T47D (cell line): ENCODE data around the gene ACTBL2.
"Not testable (repeated sequence)": the region's sequence is repeated elsewhere in the genome, so short reads cannot be mapped to it uniquely, and the experiment has no call there.

Experiments
- DNase-seq, 2 experiments: peaks; one replicate each; pipeline versions ENCODE4 v3.0.0 to v3.0.0-alpha.2; 2011 to 2012; ENCODE audit warnings: low read depth in 1 of 2, low spot score in 1 of 2
- JUND ChIP-seq: IDR thresholded peaks from 2 replicates; pipeline ENCODE4 v1.6.1; 2012; ENCODE audit warnings: low read depth
- in situ Hi-C: cut with HindIII; loops from 2 replicates; pipeline ENCODE4 v1.10.0; 2016; ENCODE audit warnings: low sequenced_read_pairs, low pct_unique_long_range_greater_than_20kb

ACTBL2 gene

GRCh38 chr5:57482671-57483106 lies at the start of gene ACTBL2:
Gene ACTBL2 (minus strand): TSS chr5:57482811. CDS start chr5:57482707, 104 bp downstream.
- peak in 1 of 2 experiments; percentile 35 for DNase-seq
- no peak for TF ChIP-seq JUND
- in situ Hi-C loops = no loop called here

GRCh38 chr5:57531333-57531732 lies 48.7 kb upstream of the ACTBL2 start:
- no peak for DNase-seq
- no peak for TF ChIP-seq JUND
- in situ Hi-C loops = no loop called here

DNA sequence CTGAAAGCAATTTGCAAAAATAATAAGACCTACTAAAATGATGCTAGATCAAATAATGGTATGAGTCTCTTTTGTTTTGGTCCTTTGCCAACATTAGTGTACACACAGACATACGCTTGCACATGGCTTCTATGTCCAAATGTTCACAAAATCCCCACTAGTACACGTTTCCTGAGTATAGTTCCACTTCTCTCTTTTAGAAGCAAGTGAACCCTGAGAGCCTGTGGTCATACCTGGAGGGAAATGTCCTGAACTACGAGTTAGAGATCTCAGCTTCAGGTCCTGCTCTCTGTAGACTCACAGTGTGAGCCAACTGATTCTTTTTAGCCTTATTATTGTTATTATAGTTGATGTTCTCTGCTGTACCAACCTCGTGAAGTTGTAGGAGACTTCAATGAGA lies 47.3 kb upstream of the ACTBL2 start:
- no peak for TF ChIP-seq JUND
- DNase-seq = no peak
- in situ Hi-C loops = no loop called here

DNA sequence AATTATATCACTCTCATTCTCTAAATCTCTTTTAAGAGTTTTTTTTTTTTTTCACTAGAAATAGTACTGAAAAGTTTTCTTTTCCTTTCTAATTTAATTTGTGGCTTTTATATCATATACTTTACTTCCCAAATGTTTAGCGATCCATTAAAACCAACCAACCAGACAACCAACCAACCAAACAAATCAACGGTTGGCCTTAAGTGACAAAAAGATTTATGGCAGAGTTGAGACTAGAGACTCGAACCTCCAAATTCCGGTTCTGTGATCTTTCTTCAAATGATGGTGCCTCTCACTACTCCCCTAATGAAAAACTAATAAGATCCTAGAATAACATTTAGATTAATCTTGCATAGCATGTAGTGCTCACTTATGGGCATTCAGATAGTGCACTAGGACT lies 45.3 kb upstream of the ACTBL2 start:
- DNase-seq = no peak
- no peak for TF ChIP-seq JUND
- in situ Hi-C loops = no loop called here

DNA sequence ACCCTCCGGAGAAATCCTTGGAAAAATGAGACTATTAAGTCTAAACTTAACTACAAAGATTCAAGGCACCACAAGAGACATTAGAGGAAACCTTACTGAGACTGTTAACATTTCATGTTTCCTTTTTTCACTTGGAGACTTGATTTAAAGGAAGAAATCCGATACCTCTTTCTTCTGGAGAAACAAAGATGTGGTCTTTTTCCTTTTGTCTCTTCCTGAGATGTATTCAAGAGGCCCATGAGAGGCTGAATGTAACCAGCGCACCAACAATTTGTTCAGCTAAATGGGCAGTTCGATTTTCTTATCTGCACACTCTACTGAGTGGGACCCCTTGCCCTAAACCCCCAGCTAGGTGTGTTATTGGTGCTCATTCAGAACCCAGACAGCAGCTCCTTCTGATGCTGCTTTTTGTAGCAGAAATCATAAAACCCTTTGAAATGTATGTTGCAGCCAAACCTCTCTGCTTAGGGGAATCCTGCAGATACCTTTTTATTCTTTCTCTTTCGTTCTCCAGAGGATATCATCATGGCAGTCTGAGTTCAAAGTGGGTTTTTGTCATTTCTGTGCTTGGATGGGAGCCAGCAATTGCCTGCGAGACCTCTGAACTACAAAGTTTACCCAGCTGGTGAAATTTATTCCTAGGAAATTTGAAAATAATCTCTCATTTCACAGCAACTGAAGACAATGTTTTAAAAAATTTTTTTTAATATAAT lies 41.9 kb upstream of the ACTBL2 start:
- in situ Hi-C loops = no loop called here
- no peak for DNase-seq
- no peak for TF ChIP-seq JUND

- DNase-seq, in situ Hi-C loops: not testable (repeated sequence)
Observed at GRCh38 chr5:57522477-57522876, 39.9 kb upstream of the ACTBL2 start.

- in situ Hi-C loops, DNase-seq: not testable (repeated sequence)
Observed at GRCh38 chr5:57518415-57518814, 35.8 kb upstream of the ACTBL2 start.

DNA sequence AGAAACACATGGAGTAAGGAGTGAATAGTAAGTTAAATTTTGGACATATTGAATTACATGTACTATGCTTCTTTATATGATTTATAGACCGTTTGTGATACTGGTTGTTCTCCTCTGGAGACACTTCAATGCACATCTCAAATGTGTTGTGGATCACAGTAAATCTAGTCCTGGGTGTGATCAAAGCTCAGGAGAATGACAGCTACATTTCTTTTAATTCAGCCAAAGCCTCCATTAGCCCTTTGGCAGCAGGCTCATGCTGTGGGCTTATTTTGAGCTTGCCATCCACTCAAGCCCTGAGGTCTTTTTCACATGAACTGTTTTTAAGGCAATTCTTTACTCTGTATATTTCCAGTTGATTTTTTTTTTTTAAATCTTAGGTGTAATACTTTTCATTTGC lies 34.6 kb upstream of the ACTBL2 start:
- no peak for DNase-seq
- TF ChIP-seq JUND = no peak
- in situ Hi-C loops = no loop called here

DNA sequence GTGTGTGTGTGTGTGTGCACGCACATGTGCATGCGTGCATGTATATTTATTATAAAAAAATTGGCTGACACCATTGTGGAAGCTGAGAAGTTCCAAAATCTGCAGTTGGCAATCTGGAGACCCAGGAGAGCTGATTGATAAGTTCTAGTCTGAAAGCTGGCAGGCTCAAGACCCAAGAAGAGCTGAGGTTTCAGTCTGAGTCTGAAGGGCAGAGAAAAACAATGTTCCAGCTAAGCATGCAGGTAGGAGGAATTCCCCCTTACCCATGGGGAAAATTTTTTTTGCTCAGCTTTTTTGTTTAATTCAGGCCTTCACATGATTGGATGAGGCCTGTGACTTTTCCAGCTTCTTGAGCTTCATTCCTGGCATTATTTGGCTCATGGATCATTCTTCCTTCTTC lies 31.2 kb upstream of the ACTBL2 start:
- in situ Hi-C loops = no loop called here
- no peak for DNase-seq
- TF ChIP-seq JUND = no peak

GRCh38 chr5:57511321-57511720 lies 28.7 kb upstream of the ACTBL2 start:
- no peak for TF ChIP-seq JUND
- in situ Hi-C loops = no loop called here
- DNase-seq = no peak

- TF ChIP-seq JUND = no peak
- in situ Hi-C loops = no loop called here
- DNase-seq = no peak
Observed at GRCh38 chr5:57509501-57510260, 27.1 kb upstream of the ACTBL2 start.

GRCh38 chr5:57508211-57508610 lies 25.6 kb upstream of the ACTBL2 start:
- TF ChIP-seq JUND = no peak
- no peak for DNase-seq
- in situ Hi-C loops = no loop called here
